Gastrocnemius medialis (tissue), 4 donors: Measurements from ENCODE around the gene NKAPD1.

Experiments
- POLR2A ChIP-seq, 2 donors: fragments of 450-650 bp; IDR thresholded peaks; one replicate each; pipeline ENCODE4 v1.6.1; 2017; ENCODE audit warnings: antibody characterized with exemption in 2 of 2, mild to moderate bottlenecking in 2 of 2, moderate library complexity in 2 of 2
- TF ChIP-seq, protein P1 (sequence below), 5 experiments: fragments of 450-650 bp in 3 of 5; fragments of 200-600 bp in 2 of 5; sonication (generic) in 2 of 5; IDR thresholded peaks in 4 of 5; conservative IDR thresholded peaks in 1 of 5; 1 replicate in 4 of 5; 2 replicates in 1 of 5; pipeline ENCODE4 v1.5.1; 2016 to 2019; ENCODE audit warnings: antibody characterized with exemption in 5 of 5, mild to moderate bottlenecking in 3 of 5, moderate library complexity in 3 of 5

DNA sequence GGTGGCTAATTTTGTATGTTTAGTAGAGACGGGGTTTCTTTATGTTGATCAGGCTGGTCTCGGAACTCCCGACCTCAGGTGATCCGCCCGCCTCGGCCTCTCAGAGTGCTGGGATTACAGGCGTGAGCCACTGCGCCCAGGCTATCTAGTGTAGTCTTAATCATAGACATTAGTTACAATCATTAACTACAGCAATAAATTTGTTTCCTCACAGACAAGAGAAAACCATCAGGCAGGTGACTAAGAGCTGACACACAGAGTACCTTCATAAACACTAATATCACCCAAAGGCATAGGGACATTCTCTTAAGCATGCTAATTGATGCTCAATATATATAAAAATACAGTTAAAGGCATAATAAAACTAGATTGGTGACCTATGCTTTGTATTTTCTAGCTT lies 32.0 kb downstream of the NKAPD1 start:
- TF ChIP-seq, protein P1, sequence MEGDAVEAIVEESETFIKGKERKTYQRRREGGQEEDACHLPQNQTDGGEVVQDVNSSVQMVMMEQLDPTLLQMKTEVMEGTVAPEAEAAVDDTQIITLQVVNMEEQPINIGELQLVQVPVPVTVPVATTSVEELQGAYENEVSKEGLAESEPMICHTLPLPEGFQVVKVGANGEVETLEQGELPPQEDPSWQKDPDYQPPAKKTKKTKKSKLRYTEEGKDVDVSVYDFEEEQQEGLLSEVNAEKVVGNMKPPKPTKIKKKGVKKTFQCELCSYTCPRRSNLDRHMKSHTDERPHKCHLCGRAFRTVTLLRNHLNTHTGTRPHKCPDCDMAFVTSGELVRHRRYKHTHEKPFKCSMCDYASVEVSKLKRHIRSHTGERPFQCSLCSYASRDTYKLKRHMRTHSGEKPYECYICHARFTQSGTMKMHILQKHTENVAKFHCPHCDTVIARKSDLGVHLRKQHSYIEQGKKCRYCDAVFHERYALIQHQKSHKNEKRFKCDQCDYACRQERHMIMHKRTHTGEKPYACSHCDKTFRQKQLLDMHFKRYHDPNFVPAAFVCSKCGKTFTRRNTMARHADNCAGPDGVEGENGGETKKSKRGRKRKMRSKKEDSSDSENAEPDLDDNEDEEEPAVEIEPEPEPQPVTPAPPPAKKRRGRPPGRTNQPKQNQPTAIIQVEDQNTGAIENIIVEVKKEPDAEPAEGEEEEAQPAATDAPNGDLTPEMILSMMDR (IDR thresholded peaks at IDR 0.05 in 4 of 5, conservative IDR thresholded peaks at IDR 0.05 in 1 of 5): no peak
- TF ChIP-seq POLR2A (IDR thresholded peaks at IDR 0.05): no peak
